Measurements from ENCODE around the gene VAMP4. TPM values are rescaled to one million over a fixed set of nuclear protein-coding genes. Genes with fewer than 3 reads are reported as not detected.

The VAMP4 gene
- total and polyA plus RNA-seq, 2 donors (not counting 3 experiments of a cell fraction or from before 2014, with no cell fraction given), result 2.1 to 10.4 TPM

DNA sequence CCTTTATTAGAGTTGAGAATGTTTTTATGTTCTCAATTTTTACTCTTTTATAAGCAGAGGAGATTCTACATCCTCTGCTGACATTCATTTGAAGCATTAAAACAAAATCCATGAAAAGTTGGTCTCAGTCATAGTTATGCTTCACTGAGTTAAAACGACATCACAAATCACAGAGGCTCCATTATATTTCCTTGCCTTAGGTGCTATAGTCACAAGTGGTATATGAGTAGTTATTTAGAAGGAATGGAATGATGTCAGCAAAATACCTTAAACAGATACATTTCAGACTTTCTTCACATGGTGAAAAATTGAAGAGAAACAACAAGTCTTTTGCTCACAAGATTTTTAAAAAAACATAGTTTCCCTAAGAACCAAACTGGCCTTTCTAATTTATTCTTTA lies 27.9 kb upstream of the VAMP4 start:
- no peak for TF ChIP-seq GATA2 (IDR thresholded peaks at IDR 0.05; ENCODE audit: insufficient read depth, insufficient read length, low read depth, low read length)
- TF ChIP-seq, protein P1, sequence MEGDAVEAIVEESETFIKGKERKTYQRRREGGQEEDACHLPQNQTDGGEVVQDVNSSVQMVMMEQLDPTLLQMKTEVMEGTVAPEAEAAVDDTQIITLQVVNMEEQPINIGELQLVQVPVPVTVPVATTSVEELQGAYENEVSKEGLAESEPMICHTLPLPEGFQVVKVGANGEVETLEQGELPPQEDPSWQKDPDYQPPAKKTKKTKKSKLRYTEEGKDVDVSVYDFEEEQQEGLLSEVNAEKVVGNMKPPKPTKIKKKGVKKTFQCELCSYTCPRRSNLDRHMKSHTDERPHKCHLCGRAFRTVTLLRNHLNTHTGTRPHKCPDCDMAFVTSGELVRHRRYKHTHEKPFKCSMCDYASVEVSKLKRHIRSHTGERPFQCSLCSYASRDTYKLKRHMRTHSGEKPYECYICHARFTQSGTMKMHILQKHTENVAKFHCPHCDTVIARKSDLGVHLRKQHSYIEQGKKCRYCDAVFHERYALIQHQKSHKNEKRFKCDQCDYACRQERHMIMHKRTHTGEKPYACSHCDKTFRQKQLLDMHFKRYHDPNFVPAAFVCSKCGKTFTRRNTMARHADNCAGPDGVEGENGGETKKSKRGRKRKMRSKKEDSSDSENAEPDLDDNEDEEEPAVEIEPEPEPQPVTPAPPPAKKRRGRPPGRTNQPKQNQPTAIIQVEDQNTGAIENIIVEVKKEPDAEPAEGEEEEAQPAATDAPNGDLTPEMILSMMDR (IDR thresholded peaks at IDR 0.05; ENCODE audit: extremely low read depth in 1 of 2, insufficient read depth in 1 of 2, low read depth in 1 of 2, low read length in 2 of 2), result no peak
- TF ChIP-seq FOS (IDR thresholded peaks at IDR 0.05; ENCODE audit: borderline replicate concordance, insufficient read depth, low read length), result no peak
- no peak for TF ChIP-seq POLR2A (IDR thresholded peaks at IDR 0.05; ENCODE audit: low read depth, low read length)
- no peak for TF ChIP-seq JUN (IDR thresholded peaks at IDR 0.05; ENCODE audit: borderline replicate concordance, insufficient read depth, insufficient read length, low read depth)
- TF ChIP-seq, protein P2, sequence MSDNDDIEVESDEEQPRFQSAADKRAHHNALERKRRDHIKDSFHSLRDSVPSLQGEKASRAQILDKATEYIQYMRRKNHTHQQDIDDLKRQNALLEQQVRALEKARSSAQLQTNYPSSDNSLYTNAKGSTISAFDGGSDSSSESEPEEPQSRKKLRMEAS (IDR thresholded peaks at IDR 0.05; ENCODE audit: insufficient read depth, insufficient read length), result no peak
- TF ChIP-seq POLR2AphosphoS5 (IDR thresholded peaks at IDR 0.05; ENCODE audit: insufficient read depth, low read depth, low read length), result no peak
- TF ChIP-seq MYC (IDR thresholded peaks at IDR 0.05; ENCODE audit: low read depth, low read length), result no peak
- no peak for TF ChIP-seq EZH2 (IDR thresholded peaks at IDR 0.05; ENCODE audit: borderline replicate concordance, low read depth, low read length, severe bottlenecking)
- no peaks in the 10 kb centered on the region for H3K36me3 ChIP-seq (ENCODE audit: control insufficient read depth in 2 of 2, extremely low read depth in 1 of 2, insufficient read depth in 2 of 2, low read length in 2 of 2)
- no peaks in the 10 kb centered on the region for H3K79me2 ChIP-seq (ENCODE audit: control insufficient read depth, insufficient read depth, low read length)
- DNase-seq (ENCODE audit: low read depth, low spot score) (no peak), FAIRE-seq (no peak)
- intact Hi-C loops (cut with micrococcal nuclease) (no loop called here), dilution Hi-C loops (cut with MboI; ENCODE audit: extremely low pct_ligation_motif_present, low sequenced_read_pairs) (no loop called here)
- no peak overlapping the region for H2AFZ ChIP-seq (ENCODE audit: low read depth, low read length)
- peaks cover 3% of the 10 kb centered on the region for H3K4me1 ChIP-seq (ENCODE audit: control insufficient read depth, extremely low read depth, insufficient read depth, low read length)
- no TSS peak for BruUV-seq (replicated peaks)
- ChIA-PET POLR2A (no interaction called here), CTCF (no interaction called here)
- no peaks in the 10 kb centered on the region for H3K9me3 ChIP-seq (replicated peaks; ENCODE audit: control insufficient read depth, insufficient read depth, low read length)
- no peaks in the 10 kb centered on the region for H4K20me1 ChIP-seq (replicated peaks; ENCODE audit: control insufficient read depth, extremely low read depth, insufficient read depth, low read length)
- no peak overlapping the region for H3K4me2 ChIP-seq (ENCODE audit: insufficient read depth, low read length)
- no peak overlapping the region for H3K27ac ChIP-seq (ENCODE audit: insufficient read depth, low read depth, low read length)
- H3K9me1 ChIP-seq (replicated peaks; ENCODE audit: control insufficient read depth, extremely low read depth, insufficient read depth, low read length), result no peaks in the 10 kb centered on the region
- no peak overlapping the region for H3K9ac ChIP-seq (replicated peaks; ENCODE audit: extremely low read depth, insufficient read depth, low read length)
- no peak overlapping the region for H3K4me3 ChIP-seq (replicated peaks in 1 of 3; ENCODE audit: insufficient read depth in 1 of 3, low read depth in 1 of 3, low read length in 3 of 3)
- H3K27me3 ChIP-seq (ENCODE audit: control insufficient read depth in 2 of 2, insufficient read depth in 2 of 2, low read length in 2 of 2), result peaks cover 0 to 7% of the 10 kb centered on the region in 2 experiments
